ENCODE measurements around the gene CMTR2. TPM values are rescaled to one million over a fixed set of nuclear protein-coding genes. Genes with fewer than 3 reads are reported as not detected.

CMTR2 gene
- total RNA-seq, 1 experiment from 2014 or later: 28.0 TPM

DNA sequence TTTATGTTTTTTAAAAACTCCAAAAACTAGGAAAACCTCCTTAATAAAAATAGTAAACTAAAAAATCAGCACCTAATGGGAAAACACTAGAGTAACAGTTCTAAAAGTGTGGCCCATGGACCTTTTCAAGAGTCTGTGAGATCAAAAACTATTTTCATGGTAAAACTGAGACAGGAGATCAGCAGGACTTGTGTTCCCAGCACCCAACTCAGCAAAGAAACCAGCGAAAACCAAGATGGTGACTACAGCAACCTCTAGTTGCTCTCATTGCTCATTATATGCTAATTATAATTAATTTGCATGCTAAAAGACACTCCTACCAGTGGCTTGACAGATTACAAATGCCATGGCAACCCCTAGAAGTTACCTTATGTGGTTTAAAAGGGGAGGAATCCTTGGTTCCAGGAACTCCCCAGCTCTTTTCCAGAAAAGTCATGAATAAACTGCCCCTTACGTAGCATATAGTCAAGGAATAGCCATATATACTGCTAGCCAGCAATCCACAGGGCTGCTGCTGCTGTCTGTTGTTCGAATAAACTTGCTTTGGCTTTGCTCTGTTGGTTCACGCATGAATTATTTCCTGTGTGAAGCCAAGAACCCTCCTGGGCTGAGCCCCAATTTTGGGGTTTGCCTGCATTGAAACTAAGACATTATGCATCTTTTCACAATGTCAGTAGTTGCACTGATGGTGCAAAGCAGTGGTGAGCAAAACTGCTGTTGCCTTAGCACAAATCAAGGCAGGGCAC lies 12.4 kb downstream of the CMTR2 start:
- DNase-seq (ENCODE audit: extremely low read depth, low read depth): no peak

- no peak for DNase-seq (ENCODE audit: extremely low read depth, low read depth)
These were observed 15.8 kb downstream of the CMTR2 start for GRCh38 chr16:71273384-71273783.

DNA sequence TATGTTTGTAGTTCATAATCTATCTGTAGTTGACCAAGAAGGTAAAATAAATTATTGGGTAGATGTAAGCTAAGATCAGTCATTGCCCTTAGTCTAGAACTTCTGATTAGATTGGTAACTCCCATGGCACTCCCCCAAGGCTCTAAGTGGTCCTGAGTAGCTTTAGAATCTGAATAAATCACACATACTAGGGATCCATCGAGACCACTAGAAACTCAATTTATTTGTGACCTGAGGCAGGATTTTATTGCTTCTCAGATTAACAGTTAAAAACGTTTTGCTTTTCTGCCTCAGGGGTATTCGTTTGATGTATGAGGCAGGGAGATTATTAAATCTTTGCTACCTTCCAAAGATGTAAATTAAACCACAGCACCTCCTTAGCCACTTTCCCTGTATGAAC lies 24.9 kb downstream of the CMTR2 start:
- DNase-seq (ENCODE audit: extremely low read depth, low read depth): no peak

- no peak for DNase-seq (ENCODE audit: extremely low read depth, low read depth)
These were observed 25.6 kb downstream of the CMTR2 start for GRCh38 chr16:71263582-71263981.

DNA sequence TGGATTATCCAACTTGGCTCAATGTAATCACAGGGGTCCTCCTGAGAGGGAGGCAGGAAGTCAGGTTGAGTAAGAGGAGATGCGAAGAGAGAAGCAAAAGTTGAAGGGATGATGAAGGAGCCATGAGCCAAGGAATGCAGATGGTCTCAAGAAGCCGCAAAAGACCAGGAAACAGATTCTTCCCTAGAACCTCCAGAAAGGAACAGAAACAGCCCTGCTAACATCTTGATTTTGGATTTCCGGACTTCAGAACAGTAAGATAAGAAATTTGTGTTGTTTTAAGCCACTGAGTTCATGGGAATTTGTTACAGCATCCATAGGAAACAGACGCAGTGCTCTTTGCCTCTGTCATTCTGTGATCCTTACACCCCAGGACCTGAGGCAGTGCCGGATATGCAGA lies 26.8 kb downstream of the CMTR2 start:
- no peak for DNase-seq (ENCODE audit: extremely low read depth, low read depth)

- DNase-seq (ENCODE audit: extremely low read depth, low read depth): no peak
These were observed 28.2 kb downstream of the CMTR2 start for GRCh38 chr16:71260995-71261394.

DNA sequence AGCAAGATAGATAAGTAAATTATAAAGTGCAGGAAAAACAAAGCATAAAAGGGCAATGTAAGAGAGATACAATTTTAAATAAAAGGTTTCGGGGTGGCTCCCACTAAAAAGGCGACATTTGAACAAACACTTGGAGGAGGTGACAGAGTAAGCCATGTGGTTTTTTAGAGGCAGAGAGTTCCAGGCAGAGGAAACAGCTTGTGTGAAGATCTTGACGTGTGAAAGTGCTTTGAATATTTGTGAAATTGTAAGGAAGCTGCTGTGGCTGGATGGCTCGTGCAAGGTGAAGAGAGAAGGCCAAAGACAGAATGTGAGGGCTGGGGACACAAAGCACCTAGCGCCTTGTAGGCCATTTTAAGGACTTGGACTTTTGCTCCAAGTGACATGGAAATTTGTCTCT lies 30.1 kb downstream of the CMTR2 start:
- no peak for DNase-seq (ENCODE audit: extremely low read depth, low read depth)

DNA sequence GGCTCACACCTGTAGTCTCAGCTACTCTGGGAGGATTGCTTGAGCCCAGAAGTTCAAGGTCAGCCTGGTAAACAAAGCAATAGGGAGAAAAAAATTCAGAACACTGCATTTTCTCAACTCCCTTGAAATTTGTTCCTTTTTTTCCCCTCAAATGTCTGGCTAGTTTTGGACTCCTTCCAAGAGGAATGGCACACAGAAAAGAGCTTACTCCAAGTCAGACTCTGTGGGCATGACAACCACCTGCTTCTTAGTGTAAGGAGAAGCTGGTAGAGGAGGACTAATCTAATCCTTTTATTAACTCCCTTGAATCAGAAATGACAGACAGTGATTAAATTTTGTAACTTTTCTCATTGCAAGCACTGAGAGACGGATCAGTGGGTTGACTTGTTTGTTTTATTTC lies 30.8 kb downstream of the CMTR2 start:
- no peak for DNase-seq (ENCODE audit: extremely low read depth, low read depth)

GRCh38 chr16:71257768-71258167 lies 31.4 kb downstream of the CMTR2 start:
- DNase-seq (ENCODE audit: extremely low read depth, low read depth): no peak

GRCh38 chr16:71255721-71256120 lies 33.5 kb downstream of the CMTR2 start:
- no peak for DNase-seq (ENCODE audit: extremely low read depth, low read depth)

- no peak for DNase-seq (ENCODE audit: extremely low read depth, low read depth)
These were observed 34.2 kb downstream of the CMTR2 start for GRCh38 chr16:71254832-71255525.

GRCh38 chr16:71250461-71251235 lies 38.6 kb downstream of the CMTR2 start:
- DNase-seq (ENCODE audit: extremely low read depth, low read depth): no peak

- DNase-seq (ENCODE audit: extremely low read depth, low read depth): no peak
These were observed 39.8 kb downstream of the CMTR2 start for GRCh38 chr16:71249399-71249798.

GRCh38 chr16:71247478-71247877 lies 41.7 kb downstream of the CMTR2 start:
- DNase-seq (ENCODE audit: extremely low read depth, low read depth): no peak

DNA sequence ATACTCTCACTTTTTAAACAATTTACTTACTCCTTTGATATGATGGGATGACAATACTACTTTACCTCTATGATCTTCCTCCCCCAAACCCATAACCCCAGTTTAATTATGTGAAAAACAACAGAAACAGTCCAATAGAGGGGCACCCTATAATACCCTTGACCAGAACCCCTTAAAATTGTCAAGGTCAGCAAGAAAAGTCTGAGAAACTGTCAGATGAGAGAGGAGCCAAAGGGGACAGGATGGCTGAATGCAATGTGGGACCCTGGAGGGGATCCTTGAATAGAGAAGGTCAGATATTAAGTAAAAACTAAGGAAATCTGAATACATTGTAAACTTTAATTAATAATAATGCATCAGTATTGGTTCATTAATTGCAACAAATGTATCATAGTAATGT lies 42.9 kb downstream of the CMTR2 start:
- DNase-seq (ENCODE audit: extremely low read depth, low read depth): no peak

GRCh38 chr16:71244521-71244920 lies 44.7 kb downstream of the CMTR2 start:
- DNase-seq (ENCODE audit: extremely low read depth, low read depth): no peak

- DNase-seq (ENCODE audit: extremely low read depth, low read depth): no peak
These were observed 46.6 kb downstream of the CMTR2 start for GRCh38 chr16:71242601-71243000.

DNA sequence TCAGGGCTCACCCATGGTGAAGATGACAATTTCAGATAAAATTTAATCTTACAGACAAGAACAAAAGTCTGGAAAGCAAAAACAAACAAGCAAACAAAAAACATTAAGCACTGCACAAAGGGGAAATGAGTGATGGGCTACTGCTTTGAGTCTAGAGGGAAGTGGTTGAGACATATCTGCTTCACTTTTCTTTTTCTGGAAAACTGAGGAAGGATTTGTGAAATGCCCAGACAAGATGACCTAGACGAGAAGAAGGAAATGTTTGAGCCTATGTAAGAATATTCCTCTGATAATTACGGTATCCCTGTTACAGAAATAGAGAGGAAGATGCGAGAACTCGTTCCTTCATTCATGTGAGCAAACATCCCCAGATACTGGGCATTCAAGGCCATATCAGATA lies 47.2 kb downstream of the CMTR2 start:
- no peak for DNase-seq (ENCODE audit: extremely low read depth, low read depth)

Measured in NCI-H460 (cell line).